SK-N-SH (cell line): ENCODE results near the gene GSK3B. TPM values are rescaled to one million over a fixed set of nuclear protein-coding genes. Genes with fewer than 3 reads are reported as not detected.
A peak's percentile ranks its signal among the peaks of the same experiment; 100 is the strongest.

ENCODE experiments used
- CTCF ChIA-PET: fragments of 300-600, 350-600 bp; formaldehyde crosslinking; extraction: SDS; loops from one replicate; lab custom pipeline; 2021; lab: Yijun Ruan, JAX
- POLR2A ChIA-PET: fragments of 350-600 bp; sonication (Branson Sonifier 250); formaldehyde crosslinking; extraction: SDS; loops from one replicate; lab custom pipeline; 2020; ENCODE audit warnings: antibody characterized with exemption, inconsistent platforms; lab: Yijun Ruan, JAX
- DNase-seq: peaks from one replicate; pipeline ENCODE4 v3.0.0; 2012
- H2AFZ ChIP-seq: fragments of 200-600 bp; sonication (generic); 2 replicates; pipeline ENCODE4 v1.8.1; 2016; ENCODE audit warnings: antibody characterized with exemption, mild to moderate bottlenecking, low read depth
- H3F3A ChIP-seq: fragments of 200-600 bp; sonication (generic); replicated peaks from 2 replicates; pipeline ENCODE3; 2016; ENCODE audit warnings: antibody characterized with exemption, mild to moderate bottlenecking; ENCODE audit not compliant: insufficient read depth
- H3K27ac ChIP-seq, 2 experiments: fragments of 200-500 bp in 1 of 2; fragments of 200-600 bp in 1 of 2; sonication (Bioruptor generic) in 1 of 2; sonication (generic), shearing (Covaris generic) in 1 of 2; 2 replicates each; pipeline versions ENCODE4 v1.5.1 to v1.6.1; 2014 to 2016; ENCODE audit warnings: low read depth in 2 of 2, inconsistent platforms in 1 of 2, low read length in 1 of 2, mild to moderate bottlenecking in 1 of 2, mixed read lengths in 1 of 2
- H3K27me3 ChIP-seq: fragments of 200-600 bp; sonication (generic), shearing (Covaris generic); 2 replicates; pipeline ENCODE4 v1.6.1; 2016; ENCODE audit warnings: mixed run types; ENCODE audit not compliant: insufficient read depth
- H3K36me3 ChIP-seq, 2 experiments: fragments of 200-500 bp in 1 of 2; fragments of 200-600 bp in 1 of 2; sonication (Bioruptor generic) in 1 of 2; sonication (generic) in 1 of 2; replicated peaks in 1 of 2; 2 replicates each; pipeline versions ENCODE3 to v1.5.1; 2014 to 2016; ENCODE audit warnings: low read length in 1 of 2, mild to moderate bottlenecking in 1 of 2; ENCODE audit not compliant: insufficient read depth in 2 of 2, control insufficient read depth in 1 of 2
- H3K4me1 ChIP-seq, 2 experiments: fragments of 200-500 bp in 1 of 2; fragments of 200-600 bp in 1 of 2; sonication (Bioruptor generic) in 1 of 2; sonication (generic), shearing (Covaris generic) in 1 of 2; 2 replicates each; pipeline versions ENCODE4 v1.5.1 to v1.6.1; 2014 to 2016; ENCODE audit warnings: low read depth in 1 of 2, low read length in 1 of 2, mixed run types in 1 of 2; ENCODE audit not compliant: insufficient read depth in 2 of 2, control insufficient read depth in 1 of 2
- H3K4me2 ChIP-seq: fragments of 200-600 bp; sonication (generic), shearing (Covaris generic); 2 replicates; pipeline ENCODE4 v1.6.1; 2017; ENCODE audit warnings: mixed run types
- H3K4me3 ChIP-seq, 2 experiments: fragments of 200-500 bp in 1 of 2; fragments of 200-600 bp in 1 of 2; sonication (Bioruptor generic) in 1 of 2; sonication (generic), shearing (Covaris generic) in 1 of 2; 2 replicates each; pipeline versions ENCODE4 v1.5.1 to v1.8.1; 2014 to 2016; ENCODE audit warnings: low read depth in 2 of 2, inconsistent platforms in 1 of 2, low read length in 1 of 2, mild to moderate bottlenecking in 1 of 2, mixed read lengths in 1 of 2, moderate library complexity in 1 of 2
- H3K79me2 ChIP-seq: fragments of 200-600 bp; sonication (generic); 2 replicates; pipeline ENCODE4 v1.8.1; 2017; ENCODE audit warnings: mild to moderate bottlenecking; ENCODE audit not compliant: insufficient read depth
- H3K9ac ChIP-seq: fragments of 200-600 bp; sonication (generic); 2 replicates; pipeline ENCODE4 v1.6.1; 2017; ENCODE audit warnings: mixed run types
- H3K9me2 ChIP-seq: fragments of 200-600 bp; sonication (generic); 2 replicates; pipeline ENCODE4 v1.6.1; 2017; ENCODE audit warnings: mixed run types
- H3K9me3 ChIP-seq: fragments of 200-600 bp; sonication (generic); 2 replicates; pipeline ENCODE4 v1.6.1; 2017; ENCODE audit warnings: mixed run types, mild to moderate bottlenecking, moderate library complexity
- H4K20me1 ChIP-seq: fragments of 200-600 bp; sonication (generic); 2 replicates; pipeline ENCODE4 v1.6.1; 2017; ENCODE audit warnings: mild to moderate bottlenecking, mixed run types; ENCODE audit not compliant: insufficient read depth
- CHD2 ChIP-seq: fragments of 150-350 bp; IDR thresholded peaks from 2 replicates; pipeline ENCODE4 v1.6.1; 2018; ENCODE audit warnings: low read length; ENCODE audit not compliant: partially characterized antibody
- ELF1 ChIP-seq: IDR thresholded peaks from 2 replicates; pipeline ENCODE4 v1.4.0; 2012
- EP300 ChIP-seq, 2 experiments: IDR thresholded peaks; 2 replicates each; pipeline versions ENCODE4 v1.4.0 to v1.6.1; 2012; ENCODE audit warnings: borderline replicate concordance in 1 of 2, low read depth in 1 of 2, low read length in 1 of 2
- EZH2phosphoT487 ChIP-seq: fragments of 200-600 bp; sonication (generic); IDR thresholded peaks from 2 replicates; pipeline ENCODE4 v1.6.1; 2017; ENCODE audit warnings: low read depth, mixed run types, mild to moderate bottlenecking, antibody characterized with exemption, moderate library complexity, borderline replicate concordance
- FOXJ3 ChIP-seq: sonication (generic); formaldehyde crosslinking; IDR thresholded peaks from 2 replicates; pipeline ENCODE4 v1.5.1; 2020; ENCODE audit warnings: mild to moderate bottlenecking, missing genetic modification reagents
- FOXM1 ChIP-seq: IDR thresholded peaks from 2 replicates; pipeline ENCODE4 v1.4.0; 2012; ENCODE audit warnings: low read depth, mild to moderate bottlenecking
- GABPA ChIP-seq: IDR thresholded peaks from 2 replicates; pipeline ENCODE4 v1.4.0; 2012; ENCODE audit warnings: low read depth, mild to moderate bottlenecking
- JUND ChIP-seq: IDR thresholded peaks from 2 replicates; pipeline ENCODE4 v1.4.0; 2012
- MXI1 ChIP-seq: IDR thresholded peaks from 2 replicates; pipeline ENCODE4 v1.6.1; 2012; ENCODE audit warnings: mild to moderate bottlenecking, low read depth, low read length, improper control_type of control experiment
- NRF1 ChIP-seq: IDR thresholded peaks from 2 replicates; pipeline ENCODE4 v1.6.1; 2012; ENCODE audit warnings: low read depth, mild to moderate bottlenecking, low read length
- POLR2AphosphoS5 ChIP-seq: IDR thresholded peaks from 2 replicates; pipeline ENCODE4 v1.6.1; 2012; ENCODE audit warnings: low read depth, low read length
- RFX5 ChIP-seq: IDR thresholded peaks from 2 replicates; pipeline ENCODE4 v1.6.1; 2012; ENCODE audit warnings: mild to moderate bottlenecking, improper control_type of control experiment, low read length
- RXRA ChIP-seq: IDR thresholded peaks from 2 replicates; pipeline ENCODE4 v1.4.0; 2012; ENCODE audit warnings: low read depth, mild to moderate bottlenecking, borderline replicate concordance
- SMC3 ChIP-seq: IDR thresholded peaks from 2 replicates; pipeline ENCODE4 v1.6.1; 2012; ENCODE audit warnings: low read depth, low read length, improper control_type of control experiment
- TAF1 ChIP-seq: IDR thresholded peaks from 2 replicates; pipeline ENCODE4 v1.6.1; 2012; ENCODE audit warnings: low read depth, mild to moderate bottlenecking, low read length, moderate library complexity, borderline replicate concordance
- TCF12 ChIP-seq: IDR thresholded peaks from 2 replicates; pipeline ENCODE4 v1.4.0; 2012
- TEAD4 ChIP-seq: IDR thresholded peaks from 2 replicates; pipeline ENCODE4 v1.4.0; 2012; ENCODE audit warnings: mild to moderate bottlenecking, borderline replicate concordance; ENCODE audit not compliant: insufficient read depth
- YY1 ChIP-seq: IDR thresholded peaks from 2 replicates; pipeline ENCODE4 v1.4.0; 2012; ENCODE audit warnings: low read depth, mild to moderate bottlenecking
- WGBS: methylation state at CpG from one replicate; pipeline ENCODE4 v1.1.6; 2017; ENCODE audit warnings: low lambda C conversion rate; 5-methylcytosine and 5-hydroxymethylcytosine counted together
- polyA plus RNA-seq, 3 experiments: library from polyadenylated mRNA; depleted of rRNA; stranded (reverse); fragments of >200 nt; gene quantifications; 2 replicates each; pipeline ENCODE4 v1.2.3, GENCODE V29; 2012
- TF ChIP-seq, protein P1 (sequence below): IDR thresholded peaks from 2 replicates; pipeline ENCODE4 v1.4.0; 2012; ENCODE audit warnings: low read depth, borderline replicate concordance
- TF ChIP-seq, protein P2 (sequence below): fragments of 150-350 bp; IDR thresholded peaks from 2 replicates; pipeline ENCODE4 v1.6.1; 2017; ENCODE audit warnings: antibody characterized with exemption, low read length, low read depth, borderline replicate concordance
- TF ChIP-seq, protein P3 (sequence below): IDR thresholded peaks from 2 replicates; pipeline ENCODE4 v1.4.0; 2012; ENCODE audit warnings: low read depth, borderline replicate concordance
- TF ChIP-seq, protein P4 (sequence below): fragments of 150-350 bp; IDR thresholded peaks from 2 replicates; pipeline ENCODE4 v1.6.1; 2016; ENCODE audit warnings: mild to moderate bottlenecking, low read depth, low read length

Gene GSK3B
- polyA plus RNA-seq, 1 of the 3 experiments (the other 2 are of a cell fraction), result 15.9 TPM

DNA sequence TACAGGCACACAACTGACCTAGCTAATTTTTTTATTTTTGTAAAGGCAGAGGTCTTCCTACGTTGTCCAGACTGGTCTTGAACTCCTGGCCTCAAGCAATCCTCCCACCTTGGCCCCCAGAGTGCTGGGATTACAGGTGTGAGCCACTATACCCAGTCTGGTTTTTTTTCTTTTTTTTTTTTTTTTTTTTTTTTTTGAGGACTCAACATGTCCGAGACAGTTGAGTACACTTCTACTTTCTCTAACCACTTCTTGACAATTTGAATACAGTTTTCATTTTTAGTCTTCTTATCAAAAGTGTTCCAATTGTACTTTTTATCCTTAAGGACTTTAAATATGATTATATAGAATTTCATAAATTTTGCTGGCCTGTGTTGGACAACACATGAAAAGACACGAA is 7.4 kb upstream of the GSK3B start:
- Histone ChIP-seq H4K20me1 (no peaks in the 10 kb centered on the region), H3K9ac (no peak overlapping the region), H3K4me2 (no peak overlapping the region), H3K4me1 (peaks cover 3 to 10% of the 10 kb centered on the region in 2 experiments; a peak in 2 of 4 replicates), H3K9me2 (no peaks in the 10 kb centered on the region), H3K4me3 (no peak overlapping the region), H2AFZ (no peak overlapping the region), H3K27me3 (no peaks in the 10 kb centered on the region), H3K9me3 (no peaks in the 10 kb centered on the region), H3K79me2 (peaks cover 56% of the 10 kb centered on the region), H3F3A (peaks cover 14% of the 10 kb centered on the region), H3K36me3 (peaks cover 3 to 8% of the 10 kb centered on the region in 2 experiments)
- POLR2A ChIA-PET, result no interaction called here
- CTCF ChIA-PET, result interaction anchor here (1.6 kb wide), 1 partner anchor 27 kb away, joined by 5 read pairs; no protein-coding TSS in a partner anchor
- 87% methylated on average over 3 of the region's 3 CpGs for WGBS
- no peak for DNase-seq
- TF ChIP-seq RFX5 (no peak), SMC3 (no peak), FOXJ3 (CRISPR knock-in tag) (no peak), TEAD4 (no peak), ELF1 (no peak), EZH2phosphoT487 (no peak), FOXM1 (no peak), JUND (no peak), EP300 (IDR thresholded peaks at IDR 0.05; ENCODE audit: borderline replicate concordance in 1 of 2, low read depth in 1 of 2, low read length in 1 of 2) (no peak), TAF1 (no peak), YY1 (no peak), TCF12 (no peak), GABPA (no peak), CHD2 (no peak)
- TF ChIP-seq, protein P1, sequence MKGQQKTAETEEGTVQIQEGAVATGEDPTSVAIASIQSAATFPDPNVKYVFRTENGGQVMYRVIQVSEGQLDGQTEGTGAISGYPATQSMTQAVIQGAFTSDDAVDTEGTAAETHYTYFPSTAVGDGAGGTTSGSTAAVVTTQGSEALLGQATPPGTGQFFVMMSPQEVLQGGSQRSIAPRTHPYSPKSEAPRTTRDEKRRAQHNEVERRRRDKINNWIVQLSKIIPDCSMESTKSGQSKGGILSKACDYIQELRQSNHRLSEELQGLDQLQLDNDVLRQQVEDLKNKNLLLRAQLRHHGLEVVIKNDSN, result no peak
- TF ChIP-seq, protein P2, sequence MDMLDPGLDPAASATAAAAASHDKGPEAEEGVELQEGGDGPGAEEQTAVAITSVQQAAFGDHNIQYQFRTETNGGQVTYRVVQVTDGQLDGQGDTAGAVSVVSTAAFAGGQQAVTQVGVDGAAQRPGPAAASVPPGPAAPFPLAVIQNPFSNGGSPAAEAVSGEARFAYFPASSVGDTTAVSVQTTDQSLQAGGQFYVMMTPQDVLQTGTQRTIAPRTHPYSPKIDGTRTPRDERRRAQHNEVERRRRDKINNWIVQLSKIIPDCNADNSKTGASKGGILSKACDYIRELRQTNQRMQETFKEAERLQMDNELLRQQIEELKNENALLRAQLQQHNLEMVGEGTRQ, result no peak
- TF ChIP-seq, all 33 proteins: peak for 0
- H3K27ac ChIP-seq, result no peak overlapping the region

DNA sequence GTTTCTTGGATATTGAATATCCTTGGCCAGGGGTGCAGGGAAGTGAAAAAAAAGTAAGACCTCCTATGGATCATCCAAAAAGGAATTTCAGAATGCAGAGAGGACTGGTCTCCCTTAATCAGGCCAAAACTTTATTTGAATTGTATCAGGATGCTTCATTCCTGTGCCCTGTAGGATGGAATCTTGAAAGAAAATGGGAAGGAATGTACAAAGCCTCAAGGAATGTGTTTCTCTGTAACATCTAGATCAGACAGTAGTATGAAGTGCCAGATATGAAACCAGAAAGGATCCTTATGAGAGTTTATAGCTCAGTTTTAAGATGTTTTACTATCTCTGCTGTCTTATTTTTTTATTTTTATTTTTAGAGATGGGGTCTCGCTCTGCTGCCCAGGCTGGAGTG is 6.5 kb upstream of the GSK3B start:
- no peak overlapping the region for H3K4me2 ChIP-seq
- H3K4me1 ChIP-seq, result peaks cover 4 to 16% of the 10 kb centered on the region in 2 experiments; a peak in 3 of 4 replicates
- H4K20me1 ChIP-seq, result no peaks in the 10 kb centered on the region
- H3K27me3 ChIP-seq, result no peaks in the 10 kb centered on the region
- 94% methylated on average over 1 of the region's 1 CpG for WGBS
- no peak overlapping the region for H3K9ac ChIP-seq
- no peaks in the 10 kb centered on the region for H3K9me3 ChIP-seq
- POLR2A ChIA-PET, result no interaction called here
- peaks cover 65% of the 10 kb centered on the region for H3K79me2 ChIP-seq
- H3K4me3 ChIP-seq, result no peak overlapping the region
- H3K27ac ChIP-seq, result peak overlapping the region; percentile 11 to 40; a peak in 2 of 4 replicates
- CTCF ChIA-PET, result interaction anchor here (1.6 kb wide), 1 partner anchor 28 kb away, joined by 5 read pairs; no protein-coding TSS in a partner anchor
- peaks cover 3 to 8% of the 10 kb centered on the region in 2 experiments for H3K36me3 ChIP-seq
- H3K9me2 ChIP-seq, result no peaks in the 10 kb centered on the region
- no peak overlapping the region for H2AFZ ChIP-seq
- DNase-seq, result no peak
- peaks cover 17% of the 10 kb centered on the region for H3F3A ChIP-seq
- TF ChIP-seq ELF1 (no peak), FOXJ3 (CRISPR knock-in tag) (no peak), RXRA (no peak), GABPA (no peak), TEAD4 (no peak), CHD2 (no peak), NRF1 (no peak), TAF1 (no peak), JUND (no peak), POLR2AphosphoS5 (no peak), MXI1 (no peak)
- TF ChIP-seq, protein P2, result no peak
- TF ChIP-seq, protein P3, sequence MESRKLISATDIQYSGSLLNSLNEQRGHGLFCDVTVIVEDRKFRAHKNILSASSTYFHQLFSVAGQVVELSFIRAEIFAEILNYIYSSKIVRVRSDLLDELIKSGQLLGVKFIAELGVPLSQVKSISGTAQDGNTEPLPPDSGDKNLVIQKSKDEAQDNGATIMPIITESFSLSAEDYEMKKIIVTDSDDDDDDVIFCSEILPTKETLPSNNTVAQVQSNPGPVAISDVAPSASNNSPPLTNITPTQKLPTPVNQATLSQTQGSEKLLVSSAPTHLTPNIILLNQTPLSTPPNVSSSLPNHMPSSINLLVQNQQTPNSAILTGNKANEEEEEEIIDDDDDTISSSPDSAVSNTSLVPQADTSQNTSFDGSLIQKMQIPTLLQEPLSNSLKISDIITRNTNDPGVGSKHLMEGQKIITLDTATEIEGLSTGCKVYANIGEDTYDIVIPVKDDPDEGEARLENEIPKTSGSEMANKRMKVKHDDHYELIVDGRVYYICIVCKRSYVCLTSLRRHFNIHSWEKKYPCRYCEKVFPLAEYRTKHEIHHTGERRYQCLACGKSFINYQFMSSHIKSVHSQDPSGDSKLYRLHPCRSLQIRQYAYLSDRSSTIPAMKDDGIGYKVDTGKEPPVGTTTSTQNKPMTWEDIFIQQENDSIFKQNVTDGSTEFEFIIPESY, result no peak
- TF ChIP-seq, protein P1, result no peak
- TF ChIP-seq, protein P4, sequence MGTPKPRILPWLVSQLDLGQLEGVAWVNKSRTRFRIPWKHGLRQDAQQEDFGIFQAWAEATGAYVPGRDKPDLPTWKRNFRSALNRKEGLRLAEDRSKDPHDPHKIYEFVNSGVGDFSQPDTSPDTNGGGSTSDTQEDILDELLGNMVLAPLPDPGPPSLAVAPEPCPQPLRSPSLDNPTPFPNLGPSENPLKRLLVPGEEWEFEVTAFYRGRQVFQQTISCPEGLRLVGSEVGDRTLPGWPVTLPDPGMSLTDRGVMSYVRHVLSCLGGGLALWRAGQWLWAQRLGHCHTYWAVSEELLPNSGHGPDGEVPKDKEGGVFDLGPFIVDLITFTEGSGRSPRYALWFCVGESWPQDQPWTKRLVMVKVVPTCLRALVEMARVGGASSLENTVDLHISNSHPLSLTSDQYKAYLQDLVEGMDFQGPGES, result no peak
